Measurements from ENCODE around the gene ZNF628. TPM values are rescaled to one million over a fixed set of nuclear protein-coding genes. Genes with fewer than 3 reads are reported as not detected.

Gene ZNF628
- total and polyA plus RNA-seq, 2 of the 8 experiments (the other 6 are each of a cell fraction or from before 2014, with no cell fraction given) = 1.7 to 10.8 TPM

GRCh38 chr19:55528030-55528803 lies 51.8 kb downstream of the ZNF628 start:
- no peak overlapping the region for H3K14ac ChIP-seq (ENCODE audit: insufficient read length)
- no peak for DNase-seq (ENCODE audit: low read depth in 1 of 2, low spot score in 2 of 2)
- no peaks in the 10 kb centered on the region; a peak in 1 of 8 replicates for H3K36me3 ChIP-seq (ENCODE audit: control insufficient read depth in 2 of 4, insufficient read depth in 4 of 4, low read length in 3 of 4)
- H2BK12ac ChIP-seq (ENCODE audit: low read depth, low read length) = peak overlapping the region; percentile 82; the same call in 1 of the 2 replicates
- no peak overlapping the region for H4K5ac ChIP-seq (ENCODE audit: insufficient read length, low read depth, low read length)
- H2BK20ac ChIP-seq (ENCODE audit: low read length) = no peak overlapping the region
- H3K23me2 ChIP-seq (ENCODE audit: low read depth, low read length) = no peaks in the 10 kb centered on the region
- CTCF ChIA-PET (ENCODE audit: partially characterized antibody) = interaction anchor here (0.9 to 2.9 kb wide), 2 partner anchors 24 to 103 kb away, joined by 3 to 7 read pairs; no protein-coding TSS in a partner anchor
- H2AFZ ChIP-seq (ENCODE audit: low read length) = no peak overlapping the region
- H3K79me1 ChIP-seq (ENCODE audit: low read depth, low read length) = no peaks in the 10 kb centered on the region
- H3K4ac ChIP-seq (replicated peaks; ENCODE audit: insufficient read length, low read depth, low read length) = no peak overlapping the region
- no peaks in the 10 kb centered on the region for H3K79me2 ChIP-seq (ENCODE audit: control insufficient read depth in 1 of 2, insufficient read depth in 2 of 2, low read length in 2 of 2)
- no peak overlapping the region for H3K23ac ChIP-seq (ENCODE audit: insufficient read length)
- H2BK5ac ChIP-seq (ENCODE audit: low read depth, low read length) = 0 out of 2 replicates have a peak overlapping the region, but pooled peaks have one; percentile 10
- 85% methylated on average over 15 of the region's 15 CpGs; no CpG with 5 or more reads in 1 of the 2 experiments for WGBS, 2 experiments (ENCODE audit: extremely low coverage in 1 of 2, insufficient coverage in 1 of 2, insufficient read length in 1 of 2, insufficient replicate concordance in 2 of 2, low coverage in 1 of 2, low lambda C conversion rate in 2 of 2, missing lambda C conversion rate in 1 of 2)
- H3K27me3 ChIP-seq (replicated peaks in 1 of 4; ENCODE audit: control insufficient read depth in 3 of 4, extremely low read depth in 1 of 4, insufficient read depth in 3 of 4, low read length in 3 of 4) = no peaks in the 10 kb centered on the region
- no peak overlapping the region for H3K27ac ChIP-seq (ENCODE audit: low read depth, low read length)
- no peak for FAIRE-seq
- H3K9me3 ChIP-seq (ENCODE audit: insufficient read depth in 2 of 2, low read depth in 1 of 2, low read length in 1 of 2) = peaks cover 0 to 7% of the 10 kb centered on the region in 2 experiments; a peak in 2 of 4 replicates
- H2AK5ac ChIP-seq (ENCODE audit: low read depth, low read length) = no peak overlapping the region
- no peak overlapping the region; a peak in 1 of 4 replicates for H3K4me2 ChIP-seq (ENCODE audit: insufficient read depth in 1 of 2, low read depth in 2 of 2, low read length in 2 of 2)
- no peak overlapping the region for H3K18ac ChIP-seq (ENCODE audit: extremely low read depth, low read length)
- no peak overlapping the region for H2BK15ac ChIP-seq (ENCODE audit: low read length)
- H4K20me1 ChIP-seq (replicated peaks in 1 of 2; ENCODE audit: control insufficient read depth in 1 of 2, insufficient read depth in 2 of 2, low read length in 2 of 2) = peaks cover 0 to 9% of the 10 kb centered on the region in 2 experiments
- H3K4me3 ChIP-seq (ENCODE audit: extremely low read depth in 1 of 4, insufficient read depth in 2 of 4, low read depth in 3 of 4, low read length in 4 of 4) = no peak overlapping the region
- H2BK120ac ChIP-seq (replicated peaks; ENCODE audit: low read depth, low read length) = no peak overlapping the region
- H3K9ac ChIP-seq (replicated peaks in 1 of 4; ENCODE audit: extremely low read depth in 1 of 4, low read depth in 3 of 4, low read length in 3 of 4) = 0 out of 7 replicates have a peak overlapping the region, but pooled peaks of 1 of the 4 experiments have one; percentile 10
- no peak overlapping the region for H4K91ac ChIP-seq (replicated peaks; ENCODE audit: insufficient read length, low read length)
- no peak for TF ChIP-seq EP300 (IDR thresholded peaks at IDR 0.05; ENCODE audit: borderline replicate concordance in 1 of 2, low read depth in 2 of 2, low read length in 2 of 2)
- TF ChIP-seq JUND (IDR thresholded peaks at IDR 0.05; ENCODE audit: low read length) = no peak
- TF ChIP-seq POLR2AphosphoS5 (IDR thresholded peaks at IDR 0.05; ENCODE audit: low read depth, low read length) = no peak
- no peak for TF ChIP-seq TBP (IDR thresholded peaks at IDR 0.05; ENCODE audit: low read depth, low read length)
- no peak for TF ChIP-seq RAD21 (IDR thresholded peaks at IDR 0.05 in 1 of 2, conservative IDR thresholded peaks at IDR 0.05 in 1 of 2; ENCODE audit: low read depth in 2 of 2, low read length in 2 of 2)
- peaks cover 0 to 9% (median 2%) of the 10 kb centered on the region in 4 experiments; a peak in 3 of 7 replicates for H3K4me1 ChIP-seq (replicated peaks in 1 of 4; ENCODE audit: control insufficient read depth in 3 of 4, insufficient read depth in 4 of 4, low read length in 3 of 4)
- POLR2A ChIA-PET (ENCODE audit: partially characterized antibody) = interaction anchor here (1.3 kb wide), 1 partner anchor 24 kb away, joined by 3 read pairs; no protein-coding TSS in a partner anchor
- no peak overlapping the region for H4K8ac ChIP-seq (ENCODE audit: extremely low read depth, insufficient read depth, low read length)
- no peak overlapping the region for H3K56ac ChIP-seq (replicated peaks; ENCODE audit: insufficient read length, low read depth, low read length)
